Right ventricle myocardium superior (tissue), 1 donor: ENCODE results near the gene TCF4. TPM values are rescaled to one million over a fixed set of nuclear protein-coding genes. Genes with fewer than 3 reads are reported as not detected.
A peak's percentile ranks its signal among the peaks of the same experiment; 100 is the strongest.

Experiments
- ATAC-seq: fragments of 200-7000 bp; cut with Tn5 transposase; one replicate; pipeline ENCODE4 v1.9.1; 2020; ENCODE audit warnings: mild to moderate bottlenecking; ENCODE audit not compliant: poor library complexity
- DNase-seq: peaks from one replicate; pipeline ENCODE4 v3.0.0-alpha.2; 2020
- intact Hi-C: fragments of 100-400 bp; cut with DNase I; formaldehyde crosslinking; loops from one replicate; pipeline ENCODE4 v1.11.2; 2022
- total RNA-seq: library from RNA; stranded (reverse); fragmentation: NEBNext Ultra II Directional; extraction: Animal tissue kit (Norgen Biotek cat#: 25700); gene quantifications from one replicate; pipeline ENCODE4 v1.2.1, GENCODE V29; 2021
- donor health status: DM: no; HTN: yes; CAD: no; lungs with severe emphysema.

TCF4 gene
- total RNA-seq, 1 donor from 2014 or later = 59.5 TPM

GRCh38 chr18:55552526-55553189, 35.3 kb downstream of the TCF4 start:
- intact Hi-C loops = no loop called here
- no peak for ATAC-seq
- DNase-seq = no peak

DNA sequence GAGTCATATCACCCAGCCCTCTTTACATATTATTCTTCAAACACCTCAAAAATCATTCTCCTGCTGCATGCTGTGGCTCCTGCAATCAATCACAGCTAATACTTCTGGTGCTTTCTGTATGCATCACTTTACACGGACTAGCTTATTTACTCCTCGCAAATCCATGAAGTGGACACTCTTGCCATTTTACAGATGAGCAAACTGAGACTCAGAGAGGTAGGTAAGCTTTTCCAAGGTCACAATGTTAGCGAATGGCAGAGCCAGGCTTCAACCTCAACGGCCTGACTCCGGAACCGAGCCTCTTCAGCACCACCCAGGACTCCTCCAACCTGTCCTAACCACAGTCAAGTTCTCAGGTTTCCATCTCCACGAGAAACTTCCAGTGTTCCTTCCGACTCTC, 36.8 kb downstream of the TCF4 start:
- intact Hi-C loops = no loop called here
- no peak for ATAC-seq
- DNase-seq = no peak

DNA sequence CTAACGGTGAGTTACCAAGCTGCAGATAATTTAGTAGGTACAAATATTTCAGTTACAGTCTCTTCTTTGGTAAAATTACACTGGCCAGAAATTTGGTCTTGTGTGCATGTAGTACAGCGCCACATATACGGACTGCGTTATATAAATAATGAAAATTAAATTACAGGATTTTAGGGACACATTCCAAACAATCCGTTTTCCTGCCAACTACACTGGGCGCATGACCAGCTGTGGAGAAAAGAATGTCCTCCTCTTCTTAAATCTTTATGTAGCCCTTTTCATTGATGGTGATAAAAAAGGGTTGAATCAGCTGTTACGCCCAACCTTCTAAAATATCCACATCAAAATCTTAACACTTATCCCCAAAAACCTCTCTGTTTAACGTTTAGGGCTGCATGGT, 37.5 kb downstream of the TCF4 start:
- no peak for DNase-seq
- no peak for ATAC-seq
- intact Hi-C loops = no loop called here

DNA sequence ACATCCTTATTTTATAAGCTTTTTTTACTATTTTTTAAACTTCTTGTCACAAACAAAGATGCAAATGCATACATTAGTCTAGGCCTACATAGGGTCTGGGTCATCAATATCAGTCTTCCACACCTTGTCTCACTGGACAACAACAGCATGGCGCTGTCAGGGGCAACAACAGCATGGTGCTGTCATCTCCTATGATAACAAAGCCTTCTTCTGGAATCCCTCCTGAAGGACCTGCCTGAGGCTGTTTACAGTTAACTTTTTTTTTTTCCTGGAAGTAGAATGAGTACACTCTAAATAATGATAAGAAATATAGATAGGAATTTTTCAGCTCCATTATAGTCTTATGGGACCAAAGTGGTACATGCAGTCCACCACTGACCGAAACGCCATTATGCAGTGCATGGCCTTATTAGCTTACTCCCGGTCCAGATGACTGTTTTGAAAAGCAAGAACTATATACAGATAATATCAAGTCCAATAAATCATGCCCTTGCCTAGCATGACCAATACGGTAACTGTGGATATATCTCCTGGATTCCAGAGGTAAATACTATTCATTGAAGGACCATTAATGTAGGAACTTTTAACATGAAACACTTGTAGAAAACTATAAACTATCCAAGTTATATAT, 38.4 kb downstream of the TCF4 start:
- ATAC-seq (no peak), DNase-seq (no peak)
- intact Hi-C loops = no loop called here

- ATAC-seq = peak; percentile 41
- intact Hi-C loops = no loop called here
These were observed 40.3 kb downstream of the TCF4 start for GRCh38 chr18:55547705-55548056.

DNA sequence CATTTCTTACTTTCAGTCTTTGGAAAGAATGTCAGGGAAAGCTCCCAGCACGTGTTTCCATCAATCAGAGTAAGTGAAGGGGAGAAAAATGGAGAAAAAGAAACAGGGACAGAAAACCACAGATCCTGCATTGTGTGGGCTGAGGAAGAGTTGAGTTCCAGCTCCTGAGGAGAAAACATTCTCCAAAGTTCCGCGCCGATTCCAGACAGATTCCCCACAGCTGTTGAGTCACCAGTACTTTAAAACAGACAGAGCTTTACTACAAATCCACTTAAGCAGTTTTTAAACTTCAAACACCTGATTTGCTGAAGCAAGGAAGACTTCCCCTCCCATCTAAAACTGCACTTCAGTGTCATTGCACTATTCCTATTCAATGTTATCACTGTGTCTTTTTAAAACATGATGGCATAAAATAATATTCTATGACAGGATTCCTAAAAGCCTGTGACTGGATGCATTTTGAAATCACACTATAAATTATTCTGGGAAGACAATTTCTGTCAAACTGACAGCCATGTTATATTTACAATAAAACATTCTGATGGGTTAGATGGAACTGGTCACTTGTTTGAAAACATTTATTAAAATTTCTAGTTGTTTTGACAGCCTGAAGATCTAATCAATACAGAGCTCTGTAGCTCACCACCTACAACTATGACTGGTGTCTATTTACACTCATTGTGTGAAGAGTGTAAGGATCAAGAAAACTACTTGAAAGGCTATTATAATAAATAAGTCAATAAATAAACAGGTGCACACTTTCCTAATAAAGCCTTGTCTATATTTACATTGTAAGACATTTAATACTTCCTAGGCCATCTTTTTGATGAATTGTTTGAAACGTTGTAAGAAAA, 40.9 kb downstream of the TCF4 start:
- intact Hi-C loops = no loop called here
- peak; percentile 76 for ATAC-seq
- no peak for DNase-seq

More at GRCh38 chr18:55547705-55548056, 40.3 kb downstream of the TCF4 start:
- no peak for DNase-seq

GRCh38 chr18:55544014-55544413, 44.0 kb downstream of the TCF4 start:
- DNase-seq (no peak), ATAC-seq (no peak)
- intact Hi-C loops = no loop called here

GRCh38 chr18:55543130-55543704, 44.8 kb downstream of the TCF4 start:
- ATAC-seq (no peak), DNase-seq (no peak)
- intact Hi-C loops = no loop called here

- no peak for DNase-seq
- ATAC-seq = no peak
- intact Hi-C loops = no loop called here
These were observed 46.4 kb downstream of the TCF4 start for GRCh38 chr18:55541571-55541970.

GRCh38 chr18:55539240-55539639, 48.8 kb downstream of the TCF4 start:
- intact Hi-C loops = no loop called here
- ATAC-seq = no peak

DNA sequence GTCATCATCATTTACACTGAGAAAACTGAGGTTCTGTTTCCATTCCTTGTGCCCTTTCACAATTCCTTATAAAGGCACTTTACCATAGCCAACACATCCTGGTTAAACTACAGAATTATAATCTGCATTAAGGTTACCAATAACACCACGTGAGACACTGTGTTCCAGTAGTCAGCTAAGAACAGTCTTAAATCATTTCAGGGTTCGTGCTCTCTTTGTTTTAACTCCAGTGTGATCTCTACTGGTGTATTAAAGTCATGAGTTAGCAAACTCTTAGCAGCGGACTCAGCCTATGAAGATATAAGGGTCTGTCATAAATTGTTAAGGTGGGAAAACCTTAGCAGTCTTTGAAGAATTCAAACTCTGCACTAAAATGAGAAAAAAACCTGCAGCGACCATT, 53.0 kb downstream of the TCF4 start:
- ATAC-seq (no peak), DNase-seq (no peak)
- intact Hi-C loops = no loop called here

More at GRCh38 chr18:55539240-55539639, 48.8 kb downstream of the TCF4 start:
- DNase-seq = no peak

GRCh38 chr18:55534547-55534946, 53.4 kb downstream of the TCF4 start:
- DNase-seq (no peak), ATAC-seq (no peak)
- intact Hi-C loops = no loop called here

DNA sequence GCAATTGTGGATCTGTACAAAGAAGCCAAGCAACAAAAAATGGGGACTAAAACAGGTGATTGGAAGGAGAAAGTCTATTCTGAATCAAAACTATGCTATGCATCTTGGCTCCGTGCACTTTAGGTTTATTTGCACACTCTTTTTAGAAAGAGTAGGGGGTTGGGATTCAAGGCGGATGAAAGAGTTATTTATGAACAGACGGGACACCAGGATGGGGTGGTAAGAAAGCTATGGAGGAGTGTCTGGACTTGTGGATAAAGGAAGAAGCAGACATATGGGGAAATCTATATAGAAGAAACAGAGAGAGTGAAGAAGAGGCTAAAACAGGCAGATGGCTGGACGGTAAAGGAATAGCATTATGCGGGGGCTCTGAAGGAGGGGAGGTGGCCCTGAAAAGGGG, 57.8 kb downstream of the TCF4 start:
- DNase-seq (no peak), ATAC-seq (no peak)
- intact Hi-C loops = no loop called here

DNA sequence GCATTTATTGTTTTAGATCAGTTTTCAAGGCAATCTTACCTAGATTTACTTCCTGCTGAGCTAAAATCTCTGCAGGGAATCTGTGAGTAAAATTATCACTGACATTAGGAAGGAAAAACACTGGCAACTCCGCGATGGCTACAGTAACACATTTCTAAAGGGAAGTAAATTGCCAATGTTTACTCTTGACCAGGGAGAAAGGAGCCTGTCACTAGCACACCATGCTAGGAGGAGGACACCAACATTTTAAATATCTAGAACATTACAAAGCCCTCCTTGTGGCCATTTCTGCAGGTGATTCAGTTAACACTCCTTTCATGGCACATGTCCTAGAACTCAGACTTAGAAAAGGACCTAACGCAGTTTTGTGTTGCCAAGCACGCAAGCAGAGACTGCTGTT, 58.4 kb downstream of the TCF4 start:
- DNase-seq (no peak), ATAC-seq (no peak)
- intact Hi-C loops = no loop called here

GRCh38 chr18:55525845-55526244, 62.1 kb downstream of the TCF4 start:
- ATAC-seq (no peak), DNase-seq (no peak)
- intact Hi-C loops = no loop called here

DNA sequence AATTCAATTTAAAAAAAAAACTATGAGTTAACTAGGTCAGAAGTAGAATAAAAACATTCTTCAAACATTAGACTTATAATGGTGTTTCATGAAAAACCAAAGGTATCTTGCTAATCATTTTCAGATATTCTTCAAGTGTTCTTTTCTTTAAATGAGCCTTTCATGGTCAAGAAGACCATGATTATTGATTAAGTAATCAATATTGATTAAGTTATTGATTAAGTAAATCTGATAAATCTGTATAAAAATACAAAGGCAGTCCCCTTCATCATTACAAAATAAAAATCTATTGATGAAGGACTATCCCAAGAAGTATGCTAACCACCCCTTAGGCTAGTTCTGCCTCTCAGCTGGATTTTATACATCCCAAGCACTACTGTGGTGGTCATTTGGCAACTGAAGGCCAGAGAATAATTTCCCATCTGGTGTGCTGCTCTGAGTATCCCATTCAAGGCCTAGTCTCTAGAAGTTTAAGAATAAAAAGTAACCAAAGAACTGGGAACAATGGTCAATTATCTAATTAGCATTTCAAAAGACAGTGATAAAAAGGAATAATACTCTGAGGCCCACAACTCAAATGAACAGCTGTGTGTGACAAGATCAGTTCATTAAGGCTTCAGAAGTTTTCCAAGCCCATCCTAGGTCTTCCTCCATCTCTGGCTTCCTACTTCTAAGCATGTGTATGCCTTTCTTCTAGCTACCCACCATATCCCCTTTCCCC, 63.5 kb downstream of the TCF4 start:
- ATAC-seq (no peak), DNase-seq (no peak)
- intact Hi-C loops = no loop called here

- ATAC-seq (no peak), DNase-seq (no peak)
- intact Hi-C loops = no loop called here
These were observed 65.0 kb downstream of the TCF4 start for GRCh38 chr18:55523001-55523400.

DNA sequence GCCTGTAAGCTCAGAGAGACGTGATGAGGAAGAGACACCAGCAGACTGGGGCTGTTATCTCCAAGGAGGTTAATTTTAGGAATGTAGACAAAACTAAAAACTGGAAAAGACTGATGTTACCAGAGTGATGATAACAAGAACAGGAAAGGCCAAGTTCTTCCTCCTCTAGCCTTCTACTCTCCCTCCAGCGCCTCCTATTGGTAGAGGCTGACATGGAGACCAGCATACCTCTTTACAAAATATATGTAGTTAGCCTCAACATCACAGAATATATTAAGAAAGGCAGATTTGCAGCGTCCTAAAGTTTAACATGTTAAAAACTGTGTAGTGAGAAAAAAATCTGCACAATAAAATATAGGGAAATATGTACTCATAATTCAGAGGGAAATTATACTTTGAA, 66.0 kb downstream of the TCF4 start:
- intact Hi-C loops = no loop called here

GRCh38 chr18:55517055-55517454, 70.9 kb downstream of the TCF4 start:
- intact Hi-C loops = loop anchor here (10.0 kb wide), 1 partner anchor 68 kb away; the partner anchor contains the start of gene TCF4
- ATAC-seq = no peak
- no peak for DNase-seq

More for the DNA sequence above, 66.0 kb downstream of the TCF4 start:
- DNase-seq (no peak), ATAC-seq (no peak)
